ENCODE results near the gene SLC9B1.

DNA sequence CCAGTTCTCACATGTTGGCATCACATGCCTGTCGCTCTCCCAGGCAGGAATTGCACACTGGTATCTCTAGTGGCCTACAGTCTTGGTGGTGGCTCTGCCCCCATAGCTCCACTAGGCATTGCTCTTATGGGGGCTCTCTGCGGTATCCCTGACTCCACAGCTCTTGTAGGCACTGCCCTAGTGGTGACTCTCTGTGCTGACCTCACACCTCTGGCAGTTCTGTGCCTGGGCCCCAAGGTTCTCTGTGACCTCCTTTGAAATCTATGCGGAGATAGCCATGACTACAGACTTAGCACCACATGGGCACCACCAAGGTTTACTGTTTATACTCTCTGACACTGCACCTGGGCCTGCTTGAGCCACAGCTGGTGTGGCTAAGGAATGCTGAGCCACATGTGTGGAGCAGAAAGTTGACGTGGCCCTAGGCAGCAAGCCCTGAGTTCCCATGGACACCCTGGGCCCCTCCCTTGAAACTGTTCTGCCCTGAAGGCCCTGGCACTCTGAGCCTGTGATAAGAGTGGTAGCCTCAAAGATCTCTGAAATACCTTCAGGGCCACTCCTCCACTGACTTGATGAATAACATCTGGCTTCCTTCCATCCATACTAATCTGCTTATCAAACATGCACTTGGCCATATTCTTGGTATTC lies 8.0 kb downstream of the SLC9B1 start:
- TF ChIP-seq POLR2A (IDR thresholded peaks at IDR 0.05; ENCODE audit: low read depth, low read length) (no peak), TAF1 (IDR thresholded peaks at IDR 0.05; ENCODE audit: borderline replicate concordance, low read depth, low read length) (no peak)

Measured in GM12892 (cell line).